Muscle of leg (tissue), 11 donors: ENCODE data around the gene BLOC1S1. TPM values are rescaled to one million over a fixed set of nuclear protein-coding genes. Genes with fewer than 3 reads are reported as not detected.

Experiments
- DNase-seq: peaks from one replicate; pipeline ENCODE4 v3.0.0; 2013
- H3K27ac ChIP-seq: one replicate; pipeline ENCODE4 v1.5.1; 2013; ENCODE audit warnings: mild to moderate bottlenecking, low read length, control low read depth
- H3K27me3 ChIP-seq: one replicate; pipeline ENCODE4 v1.6.1; 2013; ENCODE audit warnings: low read length; ENCODE audit not compliant: control insufficient read depth, insufficient read depth
- H3K36me3 ChIP-seq: one replicate; pipeline ENCODE4 v1.6.1; 2013; ENCODE audit warnings: low read length; ENCODE audit not compliant: control insufficient read depth, insufficient read depth
- H3K4me1 ChIP-seq: one replicate; pipeline ENCODE4 v1.6.1; 2013; ENCODE audit warnings: low read length; ENCODE audit not compliant: control insufficient read depth, insufficient read depth
- H3K4me3 ChIP-seq: one replicate; pipeline ENCODE4 v1.5.1; 2013; ENCODE audit warnings: low read length, control low read depth
- H3K9me3 ChIP-seq: replicated peaks from 2 replicates; pipeline ENCODE4 v1.6.1; 2013; ENCODE audit warnings: low read depth, low read length; ENCODE audit not compliant: control insufficient read depth
- WGBS: methylation state at CpG from one replicate; pipeline ENCODE4 v1.1.5; 2013; ENCODE audit warnings: missing lambda C conversion rate; ENCODE audit not compliant: insufficient coverage; 5-methylcytosine and 5-hydroxymethylcytosine counted together
- polyA plus RNA-seq, 8 donors: library from polyadenylated mRNA; unstranded; fragments of 120-200 nt; gene quantifications; one replicate each; pipeline versions ENCODE4 v1.2.1 to v1.2.3, GENCODE V29; 2013; ENCODE audit warnings: inconsistent platforms in 1 of 8, low replicate concordance in 1 of 8; ENCODE audit not compliant: insufficient read length in 8 of 8, insufficient read depth in 1 of 8
- total RNA-seq: library from RNA; stranded (reverse); fragments of 120-200 nt; gene quantifications from one replicate; pipeline ENCODE4 v1.2.4, GENCODE V29; 2013

Gene BLOC1S1
- total and polyA plus RNA-seq, 9 donors = 97.2 to 135 (median 116) TPM

DNA sequence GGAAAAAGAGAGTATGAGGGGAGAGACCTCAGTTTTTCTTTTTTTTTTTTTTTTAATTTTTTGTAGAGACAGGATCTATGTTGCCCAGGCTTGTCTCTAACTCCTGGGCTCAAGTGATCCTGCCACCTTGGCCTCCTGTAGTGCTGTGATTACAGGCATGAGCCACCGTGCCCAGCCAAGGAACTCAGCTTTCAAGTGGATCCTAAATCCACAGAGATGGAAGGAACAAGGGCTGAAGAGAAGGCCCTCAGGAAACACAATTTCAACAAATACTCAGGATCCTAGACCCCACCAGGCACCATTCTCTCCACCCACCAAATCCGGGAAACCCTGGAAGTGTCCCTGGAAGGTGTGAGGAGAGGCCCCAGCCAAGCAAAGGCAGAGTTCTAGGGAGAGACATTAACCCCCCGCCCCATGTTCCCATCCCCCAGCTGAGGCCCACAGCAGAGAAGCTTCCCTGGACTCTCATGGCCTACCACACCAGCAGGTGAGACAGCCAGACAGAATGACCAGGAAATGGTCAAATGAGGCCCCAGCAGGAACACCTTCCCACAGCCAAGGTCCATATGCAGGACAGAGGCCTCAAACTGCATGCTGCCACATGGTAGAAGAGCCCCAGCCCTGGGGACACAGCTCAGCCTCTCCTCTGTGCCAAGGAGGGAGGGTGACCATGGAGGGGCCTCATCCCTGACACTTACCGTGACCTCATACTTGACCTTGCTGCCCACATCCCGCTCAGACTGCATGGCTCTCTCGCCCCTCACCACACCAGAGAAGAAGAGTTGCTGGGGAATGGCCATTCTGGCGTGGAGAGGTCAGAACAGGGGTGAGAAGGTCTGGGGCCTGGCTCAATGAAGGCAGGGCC lies 22.3 kb upstream of the BLOC1S1 start:
- Histone ChIP-seq H3K9me3 (no peaks in the 10 kb centered on the region), H3K4me3 (no peak overlapping the region), H3K27me3 (no peaks in the 10 kb centered on the region), H3K4me1 (no peaks in the 10 kb centered on the region), H3K36me3 (peaks cover 80% of the 10 kb centered on the region), H3K27ac (no peak overlapping the region)
- DNase-seq = no peak
- 100% methylated on average over 1 of the region's 7 CpGs for WGBS

DNA sequence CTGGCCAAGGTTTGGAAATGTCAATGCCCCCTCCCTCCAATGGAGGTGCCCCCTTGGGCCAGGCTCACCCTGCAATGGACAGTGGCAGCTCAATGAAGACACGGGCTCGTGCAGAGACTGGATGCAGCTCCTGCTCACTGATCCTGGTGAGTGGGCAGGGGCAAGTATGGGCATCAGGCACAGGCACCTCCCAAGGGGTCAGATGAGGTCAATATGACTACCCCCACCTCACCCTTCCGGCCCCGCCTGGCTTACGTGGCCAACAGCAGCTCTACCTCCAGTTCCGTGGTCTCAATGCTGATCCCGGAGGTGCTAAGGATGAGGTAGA lies 21.7 kb upstream of the BLOC1S1 start:
- H3K36me3 ChIP-seq = peaks cover 80% of the 10 kb centered on the region
- H3K9me3 ChIP-seq = no peaks in the 10 kb centered on the region
- H3K4me1 ChIP-seq = no peaks in the 10 kb centered on the region
- DNase-seq = no peak
- no peak overlapping the region for H3K4me3 ChIP-seq
- H3K27ac ChIP-seq = no peak overlapping the region
- no peaks in the 10 kb centered on the region for H3K27me3 ChIP-seq
- 100% methylated on average over 2 of the region's 7 CpGs for WGBS

DNA sequence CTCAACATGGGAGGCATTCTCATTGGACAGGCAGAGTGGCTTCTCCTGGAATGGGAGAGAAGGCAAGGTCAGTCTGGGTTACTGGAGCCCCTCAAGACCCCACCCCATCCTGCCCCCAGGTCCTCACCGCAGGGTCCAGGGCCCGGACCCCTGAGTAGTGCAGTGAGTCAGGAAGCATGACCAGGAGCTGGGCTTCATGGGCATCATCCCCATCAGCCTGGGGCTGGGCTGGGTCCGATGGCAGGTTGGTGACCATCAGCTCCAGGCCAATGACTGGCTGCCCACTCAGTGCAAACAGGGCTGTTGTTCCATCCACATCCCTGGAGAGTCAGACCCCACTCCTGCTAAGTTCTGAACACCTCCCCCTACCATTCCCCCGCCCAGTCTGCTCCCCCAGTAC lies 21.2 kb upstream of the BLOC1S1 start:
- Histone ChIP-seq H3K9me3 (no peaks in the 10 kb centered on the region), H3K36me3 (peaks cover 81% of the 10 kb centered on the region), H3K4me1 (no peaks in the 10 kb centered on the region), H3K27ac (no peak overlapping the region), H3K4me3 (no peak overlapping the region), H3K27me3 (no peaks in the 10 kb centered on the region)
- WGBS = 93% methylated on average over 4 of the region's 4 CpGs
- DNase-seq = no peak

DNA sequence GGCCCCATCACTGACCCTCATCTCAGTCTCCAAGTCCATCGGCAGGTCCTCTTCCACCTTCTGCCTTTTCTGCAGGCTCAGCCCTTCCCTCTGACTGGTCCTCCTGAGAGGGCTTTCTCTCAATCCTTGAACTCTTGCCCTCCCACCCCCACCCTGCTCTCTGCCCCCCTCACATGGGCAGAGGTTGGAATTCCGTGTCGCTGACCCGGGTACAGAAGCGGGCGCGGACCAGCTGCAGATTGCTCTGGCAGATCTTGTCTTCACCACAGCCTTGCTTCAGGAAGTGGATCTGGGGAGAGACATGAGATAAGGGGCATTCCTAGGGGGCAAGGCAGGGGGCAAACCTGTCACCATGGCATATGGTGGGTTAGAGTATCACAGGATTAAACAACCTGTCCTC lies 20.5 kb upstream of the BLOC1S1 start:
- no peak for DNase-seq
- Histone ChIP-seq H3K27ac (no peak overlapping the region), H3K4me1 (peaks cover 3% of the 10 kb centered on the region), H3K36me3 (peaks cover 88% of the 10 kb centered on the region), H3K4me3 (no peak overlapping the region), H3K9me3 (no peaks in the 10 kb centered on the region), H3K27me3 (no peaks in the 10 kb centered on the region)
- WGBS = 81% methylated on average over 4 of the region's 7 CpGs

GRCh38 chr12:55696141-55696540 lies 19.7 kb upstream of the BLOC1S1 start:
- H3K36me3 ChIP-seq = peaks cover 94% of the 10 kb centered on the region
- no peak overlapping the region for H3K27ac ChIP-seq
- H3K9me3 ChIP-seq = no peaks in the 10 kb centered on the region
- no peak overlapping the region for H3K4me3 ChIP-seq
- WGBS = no CpG with 5 or more reads among the region's 6 CpGs
- H3K27me3 ChIP-seq = no peaks in the 10 kb centered on the region
- H3K4me1 ChIP-seq = peaks cover 11% of the 10 kb centered on the region
- no peak for DNase-seq

DNA sequence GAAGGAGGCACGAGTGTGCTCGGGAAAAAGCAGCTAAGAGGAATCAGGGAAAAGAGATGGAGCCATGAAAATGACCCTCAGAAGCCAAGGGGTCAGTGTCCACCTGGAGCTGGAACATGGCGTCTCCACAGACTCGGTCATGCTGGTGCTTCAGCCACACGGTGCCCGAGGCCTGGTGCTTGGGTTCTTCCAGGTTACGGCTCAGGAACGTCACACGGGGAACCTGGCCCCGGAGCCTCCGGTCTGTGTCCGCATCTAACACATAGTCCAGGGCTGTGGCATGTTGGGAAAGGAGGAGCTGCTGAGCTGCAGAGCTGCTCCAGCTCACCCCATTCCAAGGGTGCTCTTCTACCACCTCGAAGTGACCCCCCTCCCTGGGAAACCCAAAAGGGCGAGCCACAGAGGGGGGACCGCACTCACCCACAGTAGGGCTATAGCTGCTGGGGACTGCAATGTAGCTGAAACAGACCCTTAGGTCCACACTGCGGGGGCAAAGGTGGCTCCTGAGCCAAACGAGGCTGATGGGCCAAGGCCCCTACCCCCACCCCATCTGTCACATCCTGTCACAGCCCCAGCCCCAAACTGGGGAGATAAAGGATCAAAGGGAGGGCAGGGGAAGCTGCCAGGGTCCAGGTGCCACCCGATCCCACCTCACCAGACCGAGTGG lies 18.9 kb upstream of the BLOC1S1 start:
- Histone ChIP-seq H3K27me3 (no peaks in the 10 kb centered on the region), H3K4me1 (peaks cover 14% of the 10 kb centered on the region), H3K27ac (no peak overlapping the region), H3K36me3 (peaks cover 91% of the 10 kb centered on the region), H3K9me3 (no peaks in the 10 kb centered on the region), H3K4me3 (no peak overlapping the region)
- no peak for DNase-seq
- 78% methylated on average over 9 of the region's 19 CpGs for WGBS

- Histone ChIP-seq H3K27ac (no peak overlapping the region), H3K9me3 (no peaks in the 10 kb centered on the region), H3K4me1 (peaks cover 18% of the 10 kb centered on the region), H3K4me3 (no peak overlapping the region), H3K27me3 (no peaks in the 10 kb centered on the region), H3K36me3 (peaks cover 89% of the 10 kb centered on the region)
- no peak for DNase-seq
- WGBS = 85% methylated on average over 5 of the region's 7 CpGs
These were observed 18.2 kb upstream of the BLOC1S1 start for GRCh38 chr12:55697686-55698085.

DNA sequence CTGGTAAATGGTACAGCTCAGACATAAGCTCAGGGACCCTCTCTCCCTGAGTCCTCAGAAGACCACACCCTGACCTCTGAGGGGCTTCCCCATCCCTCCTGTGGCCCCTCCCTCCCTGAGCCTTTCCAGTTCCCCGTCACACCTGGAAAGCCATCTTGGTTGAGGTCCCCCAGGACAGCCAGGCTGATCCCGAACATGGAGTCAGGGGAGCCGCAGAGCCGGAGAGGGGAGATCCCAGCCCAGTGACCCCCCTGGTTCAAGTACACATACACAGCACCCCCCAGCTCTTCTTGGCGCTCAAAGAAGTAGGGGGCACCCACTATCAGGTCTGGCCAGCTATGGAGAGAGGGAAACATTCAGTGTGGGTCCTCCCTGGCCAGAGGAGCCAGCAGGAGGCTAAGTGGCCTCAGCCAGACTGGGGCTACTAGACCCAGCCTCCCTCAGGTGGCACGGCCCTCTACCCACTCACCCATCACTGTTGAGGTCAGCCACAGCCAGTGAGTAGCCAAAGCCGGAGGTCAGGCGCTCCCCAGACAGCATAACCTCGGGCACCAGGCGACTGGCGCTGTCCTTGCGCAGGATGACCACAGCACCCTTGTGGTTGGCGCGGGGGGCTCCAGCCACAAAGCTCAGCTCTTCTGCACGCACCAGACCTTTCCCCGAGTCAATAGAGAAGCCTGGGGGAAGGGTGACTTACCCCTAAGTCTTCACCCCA lies 17.4 kb upstream of the BLOC1S1 start:
- Histone ChIP-seq H3K4me3 (no peak overlapping the region), H3K27ac (no peak overlapping the region), H3K4me1 (peaks cover 26% of the 10 kb centered on the region), H3K36me3 (peaks cover 84% of the 10 kb centered on the region), H3K27me3 (no peaks in the 10 kb centered on the region), H3K9me3 (no peaks in the 10 kb centered on the region)
- DNase-seq = no peak
- 82% methylated on average over 14 of the region's 16 CpGs for WGBS

GRCh38 chr12:55698965-55699364 lies 16.9 kb upstream of the BLOC1S1 start:
- no peak for DNase-seq
- WGBS = no CpG with 5 or more reads among the region's 1 CpG
- Histone ChIP-seq H3K36me3 (peaks cover 78% of the 10 kb centered on the region), H3K4me1 (peaks cover 31% of the 10 kb centered on the region), H3K27ac (no peak overlapping the region), H3K27me3 (no peaks in the 10 kb centered on the region), H3K9me3 (no peaks in the 10 kb centered on the region), H3K4me3 (no peak overlapping the region)

GRCh38 chr12:55699471-55700055 lies 16.3 kb upstream of the BLOC1S1 start:
- Histone ChIP-seq H3K27ac (no peak overlapping the region), H3K9me3 (no peaks in the 10 kb centered on the region), H3K27me3 (no peaks in the 10 kb centered on the region), H3K36me3 (peaks cover 72% of the 10 kb centered on the region), H3K4me1 (peaks cover 37% of the 10 kb centered on the region), H3K4me3 (no peak overlapping the region)
- 63% methylated on average over 5 of the region's 5 CpGs for WGBS
- DNase-seq = no peak
